ENCODE measurements around the gene SENP5.

GRCh38 chr3:196837819-196838420 is 29.8 kb upstream of the SENP5 start:
- TF ChIP-seq EZH2 (IDR thresholded peaks at IDR 0.05) (no peak), CTCF (IDR thresholded peaks at IDR 0.05) (peak; percentile 78), EZH2phosphoT487 (IDR thresholded peaks at IDR 0.05) (no peak)
